ENCODE measurements around the gene SSPN.

GRCh38 chr12:26188641-26189040, 6.7 kb upstream of the SSPN start:
- TF ChIP-seq CTCF (IDR thresholded peaks at IDR 0.05) (no peak), POLR2AphosphoS5 (IDR thresholded peaks at IDR 0.05) (no peak)
